Measurements from ENCODE around the gene PPM1A.

GRCh38 chr14:60272177-60272576 is 23.2 kb downstream of the PPM1A start:
- TF ChIP-seq CTCF (IDR thresholded peaks at IDR 0.05; ENCODE audit: control extremely low read depth in 1 of 3, insufficient read depth in 1 of 3, low read depth in 1 of 3, low read length in 3 of 3) (no peak), TAF1 (IDR thresholded peaks at IDR 0.05; ENCODE audit: low read depth, low read length) (no peak)

Measured in H1 (cell line).